ENCODE data around the gene SAMM50.

DNA sequence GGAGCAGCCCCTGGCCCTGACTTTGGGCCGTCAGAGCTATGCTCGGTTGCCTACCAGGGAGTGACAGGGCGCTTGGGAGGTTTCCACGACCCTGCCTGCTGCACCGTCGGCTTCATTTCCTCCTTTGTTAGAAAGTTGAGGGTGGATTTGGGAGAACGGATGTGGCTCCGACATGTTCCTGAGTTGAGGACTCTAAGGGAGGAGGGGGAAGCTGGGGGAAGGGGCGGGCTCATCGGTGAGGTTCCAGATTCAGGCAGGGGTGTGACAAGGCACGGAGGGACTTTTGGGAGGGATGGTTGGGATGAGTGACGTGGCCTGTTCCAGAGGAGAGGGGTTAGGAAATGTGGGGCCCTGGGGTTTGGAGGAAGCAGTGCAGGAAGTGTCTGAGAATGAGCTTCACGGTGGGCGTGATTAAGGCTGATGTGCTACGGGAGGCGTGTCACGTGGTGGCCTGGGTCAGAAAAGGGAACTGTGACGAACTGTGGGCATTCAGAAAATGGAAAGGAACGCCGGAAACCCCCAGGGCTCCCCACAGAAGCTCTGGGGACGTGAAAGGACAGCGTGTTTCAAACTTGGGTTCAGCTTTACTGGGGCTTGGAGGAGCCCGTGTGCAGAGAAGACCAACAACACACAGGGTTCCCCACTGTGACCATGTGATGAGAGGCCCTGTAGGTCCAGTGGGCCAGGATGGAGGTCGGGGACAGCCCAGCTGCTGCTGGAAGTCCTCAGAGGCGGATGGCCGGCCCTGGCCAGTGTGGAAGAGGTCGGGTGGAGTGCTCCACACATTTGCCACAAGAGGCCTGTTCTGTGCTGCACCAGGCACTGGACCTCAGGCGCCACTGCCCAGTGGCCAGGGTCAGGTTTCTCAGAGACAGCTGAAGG, 71.6 kb downstream of the SAMM50 start:
- TF ChIP-seq, protein P1, sequence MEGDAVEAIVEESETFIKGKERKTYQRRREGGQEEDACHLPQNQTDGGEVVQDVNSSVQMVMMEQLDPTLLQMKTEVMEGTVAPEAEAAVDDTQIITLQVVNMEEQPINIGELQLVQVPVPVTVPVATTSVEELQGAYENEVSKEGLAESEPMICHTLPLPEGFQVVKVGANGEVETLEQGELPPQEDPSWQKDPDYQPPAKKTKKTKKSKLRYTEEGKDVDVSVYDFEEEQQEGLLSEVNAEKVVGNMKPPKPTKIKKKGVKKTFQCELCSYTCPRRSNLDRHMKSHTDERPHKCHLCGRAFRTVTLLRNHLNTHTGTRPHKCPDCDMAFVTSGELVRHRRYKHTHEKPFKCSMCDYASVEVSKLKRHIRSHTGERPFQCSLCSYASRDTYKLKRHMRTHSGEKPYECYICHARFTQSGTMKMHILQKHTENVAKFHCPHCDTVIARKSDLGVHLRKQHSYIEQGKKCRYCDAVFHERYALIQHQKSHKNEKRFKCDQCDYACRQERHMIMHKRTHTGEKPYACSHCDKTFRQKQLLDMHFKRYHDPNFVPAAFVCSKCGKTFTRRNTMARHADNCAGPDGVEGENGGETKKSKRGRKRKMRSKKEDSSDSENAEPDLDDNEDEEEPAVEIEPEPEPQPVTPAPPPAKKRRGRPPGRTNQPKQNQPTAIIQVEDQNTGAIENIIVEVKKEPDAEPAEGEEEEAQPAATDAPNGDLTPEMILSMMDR (IDR thresholded peaks at IDR 0.05; ENCODE audit: low read length): no peak
- TF ChIP-seq EZH2phosphoT487 (IDR thresholded peaks at IDR 0.05; ENCODE audit: low read length): no peak
